Stimulated activated CD8-positive, alpha-beta memory T cell treated with anti-CD3 and anti-CD28 coated beads, Interleukin-2, amount 100 ng/mL, for 1 hour (primary cell): Measurements from ENCODE around the gene PALLD.

ENCODE experiments used
- DNase-seq, 2 donors: peaks; one replicate each; pipeline ENCODE4 v3.0.0-alpha.2; 2020; ENCODE audit warnings: low read depth in 2 of 2

The PALLD gene

GRCh38 chr4:168527560-168527959, 30.7 kb downstream of the PALLD start:
- DNase-seq: no peak

- no peak for DNase-seq
These were observed 31.5 kb downstream of the PALLD start for GRCh38 chr4:168528131-168528949.

- no peak for DNase-seq
These were observed 32.4 kb downstream of the PALLD start for GRCh38 chr4:168529257-168529656.

GRCh38 chr4:168531305-168531704, 34.5 kb downstream of the PALLD start:
- no peak for DNase-seq

GRCh38 chr4:168534535-168534934, 37.7 kb downstream of the PALLD start:
- DNase-seq: no peak

- no peak for DNase-seq
These were observed 38.8 kb downstream of the PALLD start for GRCh38 chr4:168535689-168536088.

DNA sequence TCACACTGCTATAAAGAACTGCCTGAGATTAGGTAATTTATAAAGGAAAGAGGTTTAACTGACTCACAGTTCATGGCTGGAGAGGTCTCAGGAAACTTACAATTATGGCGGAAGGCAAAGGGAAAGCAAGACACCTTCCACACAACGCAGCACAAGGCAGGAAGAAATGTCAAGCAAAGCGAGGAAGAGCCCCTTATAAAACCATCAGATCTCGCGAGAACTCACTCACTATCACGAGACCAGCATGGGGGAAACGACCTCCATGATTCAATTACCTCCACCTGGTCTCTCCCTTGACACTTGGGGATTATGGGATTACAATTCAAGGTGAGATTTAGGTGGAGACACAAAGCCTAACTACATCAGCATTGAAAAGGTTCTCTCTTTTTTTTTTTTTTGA, 39.6 kb downstream of the PALLD start:
- DNase-seq: no peak

DNA sequence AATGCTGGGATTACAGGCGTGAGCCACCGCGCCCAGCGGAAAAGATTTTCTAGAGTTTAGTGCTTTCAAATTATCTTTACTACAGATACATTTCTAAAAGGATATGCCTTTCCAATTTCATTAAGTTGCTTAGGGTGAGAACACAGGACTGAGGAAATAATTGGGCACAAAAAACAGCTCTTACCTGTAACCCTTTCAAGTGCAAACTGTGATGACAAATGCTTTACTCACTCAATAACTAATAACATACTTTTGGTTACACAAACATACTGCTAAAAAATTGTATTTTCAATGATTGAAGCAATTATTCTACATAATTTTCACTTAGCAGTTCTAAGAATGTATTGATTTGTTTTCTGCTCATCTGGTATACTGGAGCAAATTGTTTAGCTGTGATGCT, 40.2 kb downstream of the PALLD start:
- no peak for DNase-seq

- no peak for DNase-seq
These were observed 40.7 kb downstream of the PALLD start for GRCh38 chr4:168537571-168537970.

- DNase-seq: no peak
These were observed 41.8 kb downstream of the PALLD start for GRCh38 chr4:168538632-168539031.

- no peak for DNase-seq
These were observed 43.2 kb downstream of the PALLD start for GRCh38 chr4:168540086-168540485.

DNA sequence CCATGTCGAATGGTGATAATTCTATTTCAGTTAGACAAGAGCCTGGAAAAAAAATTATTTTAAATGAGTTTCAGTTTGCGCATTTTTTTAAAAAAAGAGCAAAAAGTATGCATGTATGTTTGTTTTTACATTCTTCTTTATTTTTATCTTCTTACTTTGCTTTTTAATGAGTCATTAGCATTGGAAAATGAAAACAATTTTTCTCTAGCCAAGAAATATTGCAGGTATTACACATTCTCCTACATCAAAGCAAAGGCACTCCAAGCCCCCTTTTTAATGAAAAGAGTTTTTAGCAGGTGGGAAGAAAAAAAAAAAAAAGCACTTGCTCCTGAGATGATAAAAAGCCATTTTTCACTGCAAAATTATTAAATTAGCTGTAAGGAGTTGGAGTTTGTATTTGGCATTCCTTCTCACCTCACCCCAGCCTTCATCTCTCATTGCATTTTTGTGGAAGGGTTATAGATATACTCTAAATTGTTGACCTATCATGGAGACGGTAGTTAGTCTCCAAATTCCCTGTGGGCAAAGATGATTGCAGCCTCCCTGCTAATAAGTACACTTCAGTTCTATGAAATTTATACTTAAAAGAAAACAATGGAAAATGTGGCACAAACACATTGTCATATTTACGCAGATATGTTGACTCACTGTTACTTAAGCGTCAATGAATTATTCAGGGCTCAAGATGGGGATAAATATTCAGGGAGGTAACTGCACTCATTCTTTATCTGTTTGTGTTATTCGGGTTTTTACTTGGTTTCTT, 43.8 kb downstream of the PALLD start:
- no peak for DNase-seq

DNA sequence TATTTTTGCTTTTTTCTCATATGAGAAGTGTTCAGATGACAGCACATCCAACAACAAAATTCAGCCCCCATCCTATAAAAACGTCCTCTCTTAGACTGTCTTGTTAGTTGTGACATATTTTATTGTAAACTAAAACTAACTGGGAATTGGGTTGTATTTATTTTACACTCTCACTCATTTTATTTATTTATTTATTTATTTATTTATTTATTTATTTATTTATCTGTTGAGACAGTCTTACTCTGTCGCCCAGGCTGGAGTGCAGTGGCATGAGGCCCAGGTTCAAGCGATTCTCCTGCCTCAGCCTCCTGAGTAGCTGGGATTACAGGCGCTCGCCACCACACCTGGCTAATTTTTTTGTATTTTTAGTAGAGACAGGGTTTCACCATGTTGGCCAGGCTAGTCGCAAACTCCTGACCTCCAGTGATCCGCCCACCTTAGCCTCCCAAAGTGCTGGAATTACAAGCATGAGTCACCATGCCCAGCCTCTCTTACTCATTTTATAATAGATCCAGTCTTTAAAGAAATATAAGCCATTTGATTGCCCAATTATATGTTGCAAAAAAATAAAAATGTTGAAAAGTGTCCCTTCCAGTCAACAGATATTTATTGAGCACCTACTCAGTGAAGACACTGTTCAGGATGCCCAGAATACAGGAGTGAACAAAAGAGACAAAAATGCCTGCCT, 44.6 kb downstream of the PALLD start:
- DNase-seq: no peak

DNA sequence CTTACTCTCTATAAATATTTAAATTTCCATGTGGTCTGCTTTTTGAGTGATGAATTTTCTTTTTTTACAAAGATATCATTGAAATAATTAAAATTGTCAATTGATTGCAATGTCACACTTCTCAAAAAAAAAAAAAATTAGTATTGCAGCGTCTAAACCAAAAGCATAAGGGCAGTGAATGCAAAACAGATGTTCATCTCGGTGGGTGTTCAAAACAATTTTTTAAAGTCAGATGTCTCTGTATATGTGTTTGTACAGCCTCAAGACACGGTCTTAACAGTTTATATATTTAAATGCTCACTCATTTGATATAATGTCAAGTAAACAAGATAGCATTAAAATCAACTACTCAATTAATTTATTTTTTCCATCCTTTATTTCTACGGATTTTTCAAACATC, 52.3 kb downstream of the PALLD start:
- no peak for DNase-seq

GRCh38 chr4:168550064-168550766, 53.4 kb downstream of the PALLD start:
- no peak for DNase-seq

DNA sequence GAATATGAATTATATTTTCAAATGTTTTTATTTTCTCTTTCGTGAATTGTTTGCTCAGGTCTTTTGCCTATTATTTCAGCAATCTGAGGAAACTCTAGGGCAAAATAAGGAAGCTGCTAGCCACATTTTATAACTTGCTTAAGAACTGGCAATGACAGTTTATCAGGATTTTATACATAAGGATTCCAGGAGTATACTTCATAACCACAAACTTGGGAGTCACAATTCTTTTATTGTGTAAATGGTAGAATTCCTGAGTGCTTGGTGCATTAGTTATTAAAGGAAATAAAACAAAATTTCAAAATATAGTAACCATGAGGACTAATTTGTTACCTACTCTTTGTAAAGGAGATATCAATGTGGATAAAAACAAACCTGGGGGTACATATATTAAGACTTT, 54.4 kb downstream of the PALLD start:
- no peak for DNase-seq

DNA sequence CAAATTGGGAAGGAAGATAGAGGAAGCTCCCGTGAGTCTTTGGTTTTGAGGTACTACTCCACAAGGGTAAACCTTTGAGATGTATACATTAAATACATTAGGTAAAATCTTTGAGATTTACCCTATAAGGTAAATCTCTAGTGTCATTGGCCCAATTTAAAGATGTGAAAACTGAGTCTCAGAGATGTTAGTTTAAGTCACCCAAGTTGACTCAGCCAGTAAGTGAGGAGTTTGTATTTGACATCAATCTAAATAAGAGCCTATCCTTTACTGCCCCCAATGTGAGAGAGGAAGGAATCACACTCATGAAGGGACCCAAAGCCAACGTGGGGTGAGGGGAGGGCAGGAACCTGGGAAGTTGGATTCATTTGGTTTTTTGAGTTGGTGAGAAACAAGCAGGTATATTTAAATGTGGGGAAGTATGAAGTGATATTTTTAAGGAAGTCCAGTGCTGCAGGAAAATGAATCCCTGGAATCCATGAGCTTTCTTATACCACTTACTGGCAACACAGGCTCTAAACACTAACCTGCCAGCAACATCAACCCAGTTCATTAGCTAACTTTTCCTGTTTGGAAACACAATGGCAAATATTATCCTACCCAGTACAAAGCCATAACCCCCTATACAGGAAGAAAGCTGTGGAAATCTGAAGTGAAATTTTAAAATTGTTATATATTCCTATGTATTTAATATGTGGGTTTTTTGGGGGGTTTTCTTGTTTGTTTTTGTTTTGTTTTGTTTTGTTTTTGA, 55.3 kb downstream of the PALLD start:
- DNase-seq: no peak

DNA sequence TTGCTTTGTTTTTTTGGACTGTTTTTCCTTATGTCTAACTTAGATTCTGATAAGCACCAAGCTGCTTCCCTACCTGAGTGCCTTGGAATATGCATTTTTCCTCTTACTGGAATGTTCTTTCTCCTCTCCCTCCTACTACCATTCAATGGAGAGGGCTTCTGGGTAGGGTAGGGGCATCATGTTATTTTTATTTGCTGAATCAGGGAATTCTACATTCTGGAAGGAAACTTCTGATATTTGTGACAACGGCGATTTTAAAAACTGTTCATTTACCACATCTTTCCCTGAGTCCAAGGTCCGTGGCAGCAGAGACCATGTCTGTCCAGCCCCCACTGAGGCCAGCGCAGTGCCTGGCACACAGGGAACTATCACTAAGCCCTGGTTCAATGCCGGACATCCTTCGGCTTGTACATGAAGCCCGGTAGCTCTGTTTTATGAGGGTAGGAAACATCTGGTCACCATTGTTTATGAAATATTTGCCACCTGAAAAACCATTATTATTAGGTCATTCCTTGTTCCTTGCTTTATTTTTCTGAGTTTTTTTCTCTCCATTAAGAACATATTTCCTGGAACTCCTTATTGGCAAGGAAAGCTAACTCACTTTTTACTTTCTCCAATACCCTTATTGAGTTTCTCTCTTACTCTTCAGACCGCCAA, 57.0 kb downstream of the PALLD start:
- no peak for DNase-seq

GRCh38 chr4:168555437-168555836, 58.6 kb downstream of the PALLD start:
- DNase-seq: no peak

DNA sequence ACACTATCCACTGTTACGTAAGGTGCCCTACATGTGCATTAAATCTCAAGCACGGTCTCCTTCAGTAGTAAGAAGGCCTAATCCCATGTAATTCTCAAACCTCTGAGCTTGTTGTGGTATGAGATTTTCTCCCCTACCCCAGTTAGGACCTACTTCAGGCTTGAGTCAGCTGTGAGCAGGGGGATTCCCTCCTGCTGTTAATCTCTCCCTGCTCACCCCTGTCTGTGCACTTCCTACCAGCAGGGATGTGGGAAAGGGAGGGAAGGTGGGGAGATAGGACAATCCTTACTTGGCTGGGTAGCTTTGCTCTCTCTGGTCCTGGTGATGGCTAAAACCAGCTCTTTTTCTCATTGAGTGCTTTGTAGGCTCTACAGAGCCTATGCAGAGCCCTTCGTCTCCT, 60.8 kb downstream of the PALLD start:
- DNase-seq: no peak

GRCh38 chr4:168558599-168558998, 61.7 kb downstream of the PALLD start:
- DNase-seq: no peak
